Upper lobe of left lung (tissue), 4 donors: Measurements from ENCODE around the gene PNPLA1.

Source experiments
- EP300 ChIP-seq, 4 donors: sonication (generic); formaldehyde crosslinking; IDR thresholded peaks; one replicate each; pipeline ENCODE4 v1.5.1; 2017; ENCODE audit warnings: antibody characterized with exemption in 4 of 4, control low read depth in 2 of 4
- POLR2A ChIP-seq, 4 donors: fragments of 450-650 bp; IDR thresholded peaks; one replicate each; pipeline ENCODE4 v1.5.1; 2016 to 2017; ENCODE audit warnings: antibody characterized with exemption in 4 of 4, mild to moderate bottlenecking in 2 of 4
- POLR2AphosphoS5 ChIP-seq, 2 donors: sonication (generic); formaldehyde crosslinking; IDR thresholded peaks; one replicate each; pipeline ENCODE4 v1.5.1; 2017; ENCODE audit warnings: antibody characterized with exemption in 2 of 2
- TF ChIP-seq, protein P1 (sequence below), 6 experiments: fragments of 450-650 bp in 4 of 6; fragments of 200-600 bp in 2 of 6; sonication (generic) in 2 of 6; IDR thresholded peaks; one replicate each; pipeline ENCODE4 v1.5.1; 2016 to 2019; ENCODE audit warnings: antibody characterized with exemption in 6 of 6

DNA sequence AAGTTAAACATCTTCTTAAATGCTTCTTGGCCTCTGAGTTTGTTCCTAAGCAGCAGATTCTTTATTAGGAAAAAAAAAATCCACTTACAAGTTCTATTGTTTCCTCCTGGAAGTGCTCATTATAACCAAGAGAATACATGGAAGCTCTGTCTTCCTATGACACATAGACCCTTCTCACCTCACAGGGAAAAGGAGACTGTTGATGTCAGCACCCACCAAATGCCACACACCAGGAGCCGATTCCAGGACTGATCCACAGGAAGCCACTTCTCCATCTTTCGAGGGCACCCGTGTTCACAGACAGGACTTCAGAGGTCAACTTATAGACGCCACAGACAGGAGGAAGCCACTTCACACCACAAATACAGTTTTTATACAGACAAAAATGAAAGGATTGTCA lies 80.2 kb downstream of the PNPLA1 start:
- TF ChIP-seq, protein P1, sequence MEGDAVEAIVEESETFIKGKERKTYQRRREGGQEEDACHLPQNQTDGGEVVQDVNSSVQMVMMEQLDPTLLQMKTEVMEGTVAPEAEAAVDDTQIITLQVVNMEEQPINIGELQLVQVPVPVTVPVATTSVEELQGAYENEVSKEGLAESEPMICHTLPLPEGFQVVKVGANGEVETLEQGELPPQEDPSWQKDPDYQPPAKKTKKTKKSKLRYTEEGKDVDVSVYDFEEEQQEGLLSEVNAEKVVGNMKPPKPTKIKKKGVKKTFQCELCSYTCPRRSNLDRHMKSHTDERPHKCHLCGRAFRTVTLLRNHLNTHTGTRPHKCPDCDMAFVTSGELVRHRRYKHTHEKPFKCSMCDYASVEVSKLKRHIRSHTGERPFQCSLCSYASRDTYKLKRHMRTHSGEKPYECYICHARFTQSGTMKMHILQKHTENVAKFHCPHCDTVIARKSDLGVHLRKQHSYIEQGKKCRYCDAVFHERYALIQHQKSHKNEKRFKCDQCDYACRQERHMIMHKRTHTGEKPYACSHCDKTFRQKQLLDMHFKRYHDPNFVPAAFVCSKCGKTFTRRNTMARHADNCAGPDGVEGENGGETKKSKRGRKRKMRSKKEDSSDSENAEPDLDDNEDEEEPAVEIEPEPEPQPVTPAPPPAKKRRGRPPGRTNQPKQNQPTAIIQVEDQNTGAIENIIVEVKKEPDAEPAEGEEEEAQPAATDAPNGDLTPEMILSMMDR (IDR thresholded peaks at IDR 0.05): no peak
- TF ChIP-seq POLR2A (IDR thresholded peaks at IDR 0.05) (no peak), POLR2AphosphoS5 (IDR thresholded peaks at IDR 0.05) (no peak), EP300 (IDR thresholded peaks at IDR 0.05) (no peak)
